ENCODE results near the gene COASY.
"Not testable (repeated sequence)": the region's sequence is repeated elsewhere in the genome, so short reads cannot be mapped to it uniquely, and the experiment has no call there.

COASY gene

DNA sequence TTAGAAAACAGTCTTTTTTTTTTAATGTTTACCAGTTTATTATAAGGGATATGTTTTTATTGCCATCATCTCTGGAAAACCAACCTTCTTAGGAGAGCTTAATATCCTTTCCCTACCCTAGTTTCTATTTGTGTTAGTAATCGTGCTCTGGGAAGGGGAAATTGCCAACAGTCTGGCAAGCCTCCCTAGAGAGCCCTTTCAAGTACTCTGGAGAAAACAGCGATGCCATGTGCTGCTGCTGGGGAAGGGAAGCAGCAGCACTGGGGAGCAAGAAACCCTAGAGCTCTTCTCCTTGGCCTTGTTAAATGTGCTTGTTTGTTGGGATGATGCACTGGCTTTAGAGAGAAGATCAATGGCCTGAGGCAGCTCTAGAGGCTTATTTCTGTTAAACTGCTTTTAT, 37.0 kb downstream of the COASY start:
- no peaks in the 10 kb centered on the region for H3K4me1 ChIP-seq (ENCODE audit: control insufficient read depth, insufficient read depth, low read length)
- H3K36me3 ChIP-seq (ENCODE audit: control insufficient read depth, insufficient read depth, low read length): peaks cover 4% of the 10 kb centered on the region; the same call in 1 of the 2 replicates
- H3K4me3 ChIP-seq (ENCODE audit: low read depth, low read length): no peak overlapping the region
- H3K27ac ChIP-seq (ENCODE audit: low read depth, low read length): no peak overlapping the region
- no peaks in the 10 kb centered on the region for H3K9me3 ChIP-seq (ENCODE audit: control insufficient read depth, insufficient read depth, low read length)
- H3K27me3 ChIP-seq (ENCODE audit: control insufficient read depth, insufficient read depth, low read length): no peaks in the 10 kb centered on the region
- no peak overlapping the region for H3K9ac ChIP-seq (ENCODE audit: low read depth, low read length)

DNA sequence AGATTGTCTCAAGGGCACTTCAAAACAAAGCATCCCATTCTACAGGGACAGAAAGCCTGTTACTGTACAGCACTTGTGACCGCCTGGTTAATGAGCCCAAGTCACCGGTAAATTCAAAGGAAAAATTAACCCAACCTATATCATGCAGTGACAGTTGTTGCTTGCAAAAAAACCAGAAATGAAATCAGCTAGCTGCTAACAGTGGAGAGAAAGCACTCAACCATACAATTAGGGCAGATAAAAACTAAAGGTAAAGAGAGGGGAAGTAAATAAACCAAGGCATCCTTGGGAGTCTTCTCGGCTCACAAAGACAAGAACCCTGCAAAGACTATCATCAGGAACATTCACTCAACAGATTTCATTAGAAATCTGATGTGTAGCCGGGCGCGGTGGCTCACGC, 41.4 kb downstream of the COASY start:
- H3K27me3 ChIP-seq (ENCODE audit: control insufficient read depth, insufficient read depth, low read length): no peaks in the 10 kb centered on the region
- H3K27ac ChIP-seq (ENCODE audit: low read depth, low read length): no peak overlapping the region
- H3K36me3 ChIP-seq (ENCODE audit: control insufficient read depth, insufficient read depth, low read length): no peaks in the 10 kb centered on the region
- no peak overlapping the region for H3K9ac ChIP-seq (ENCODE audit: low read depth, low read length)
- no peaks in the 10 kb centered on the region for H3K9me3 ChIP-seq (ENCODE audit: control insufficient read depth, insufficient read depth, low read length)
- 0 out of 2 replicates have a peak, but pooled peaks cover 3% of the 10 kb centered on the region for H3K4me1 ChIP-seq (ENCODE audit: control insufficient read depth, insufficient read depth, low read length)
- H3K4me3 ChIP-seq (ENCODE audit: low read depth, low read length): no peak overlapping the region

DNA sequence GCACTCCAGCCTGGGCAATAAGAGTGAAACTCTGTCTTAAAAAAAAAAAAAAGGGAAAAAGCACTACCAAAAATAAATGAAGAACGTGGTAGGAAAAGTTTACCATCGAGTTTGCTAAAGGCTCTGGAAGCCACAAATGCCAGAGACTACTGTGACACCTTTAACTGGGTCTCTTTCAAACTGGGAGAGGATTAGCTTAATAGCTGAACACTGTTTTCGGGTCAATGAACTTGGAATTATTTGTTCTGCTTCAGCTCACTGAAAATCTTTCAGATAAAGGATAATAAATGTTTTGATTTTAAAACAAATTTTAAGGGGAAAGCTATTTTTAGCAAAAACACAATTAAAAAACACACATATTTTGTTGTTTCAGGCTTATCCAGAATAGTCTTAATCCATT, 45.8 kb downstream of the COASY start:
- no peaks in the 10 kb centered on the region for H3K9me3 ChIP-seq (ENCODE audit: control insufficient read depth, insufficient read depth, low read length)
- peak overlapping the region; percentile 94 for H3K4me3 ChIP-seq (ENCODE audit: low read depth, low read length)
- no peak overlapping the region for H3K9ac ChIP-seq (ENCODE audit: low read depth, low read length)
- H3K36me3 ChIP-seq (ENCODE audit: control insufficient read depth, insufficient read depth, low read length): peaks cover 17% of the 10 kb centered on the region
- no peak overlapping the region for H3K27ac ChIP-seq (ENCODE audit: low read depth, low read length)
- 0 out of 2 replicates have a peak, but pooled peaks cover 7% of the 10 kb centered on the region for H3K4me1 ChIP-seq (ENCODE audit: control insufficient read depth, insufficient read depth, low read length)
- no peaks in the 10 kb centered on the region for H3K27me3 ChIP-seq (ENCODE audit: control insufficient read depth, insufficient read depth, low read length)

DNA sequence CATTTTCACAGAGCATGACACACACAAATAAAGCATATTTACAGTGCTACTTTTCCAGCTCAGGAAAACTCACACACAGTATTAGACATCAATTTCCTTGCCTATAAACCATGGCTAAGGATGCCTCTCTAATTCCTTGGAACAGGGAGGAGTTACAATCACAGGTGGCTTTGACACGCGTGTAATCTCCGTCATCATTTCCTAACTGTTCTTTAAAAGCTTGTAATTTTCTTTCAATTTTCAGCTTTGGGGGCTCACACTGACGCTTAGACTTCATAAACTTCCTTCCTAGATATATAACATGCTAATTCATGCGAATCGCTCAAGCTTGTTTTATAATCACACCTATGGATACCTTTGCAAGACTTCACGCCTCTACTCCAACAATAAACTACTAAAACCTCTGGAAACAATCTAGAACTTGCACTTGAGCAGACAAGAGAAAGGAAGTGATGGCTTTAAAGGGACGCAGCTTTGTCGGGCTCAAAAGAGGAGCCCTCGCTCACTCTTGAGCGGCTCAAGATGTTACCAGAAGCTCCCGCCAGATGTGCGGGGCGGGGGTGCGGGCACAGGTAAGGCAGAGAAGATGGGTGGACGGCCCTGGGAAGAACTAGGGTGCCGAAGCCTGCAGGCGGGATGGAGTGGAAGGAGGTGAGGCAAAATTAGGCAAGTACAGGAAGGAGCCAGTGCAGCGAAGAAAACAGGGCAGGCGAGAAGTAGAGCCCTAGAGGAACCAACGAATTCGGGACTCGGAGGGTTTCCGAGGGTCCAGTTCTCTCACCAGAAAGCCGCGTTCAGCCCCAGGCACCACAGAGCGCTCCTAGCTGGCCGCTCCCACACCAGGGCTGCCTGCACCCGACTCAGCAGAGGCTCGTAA, 46.6 kb downstream of the COASY start:
- H3K9me3 ChIP-seq (ENCODE audit: control insufficient read depth, insufficient read depth, low read length): no peaks in the 10 kb centered on the region
- 0 out of 2 replicates have a peak, but pooled peaks cover 7% of the 10 kb centered on the region for H3K4me1 ChIP-seq (ENCODE audit: control insufficient read depth, insufficient read depth, low read length)

DNA sequence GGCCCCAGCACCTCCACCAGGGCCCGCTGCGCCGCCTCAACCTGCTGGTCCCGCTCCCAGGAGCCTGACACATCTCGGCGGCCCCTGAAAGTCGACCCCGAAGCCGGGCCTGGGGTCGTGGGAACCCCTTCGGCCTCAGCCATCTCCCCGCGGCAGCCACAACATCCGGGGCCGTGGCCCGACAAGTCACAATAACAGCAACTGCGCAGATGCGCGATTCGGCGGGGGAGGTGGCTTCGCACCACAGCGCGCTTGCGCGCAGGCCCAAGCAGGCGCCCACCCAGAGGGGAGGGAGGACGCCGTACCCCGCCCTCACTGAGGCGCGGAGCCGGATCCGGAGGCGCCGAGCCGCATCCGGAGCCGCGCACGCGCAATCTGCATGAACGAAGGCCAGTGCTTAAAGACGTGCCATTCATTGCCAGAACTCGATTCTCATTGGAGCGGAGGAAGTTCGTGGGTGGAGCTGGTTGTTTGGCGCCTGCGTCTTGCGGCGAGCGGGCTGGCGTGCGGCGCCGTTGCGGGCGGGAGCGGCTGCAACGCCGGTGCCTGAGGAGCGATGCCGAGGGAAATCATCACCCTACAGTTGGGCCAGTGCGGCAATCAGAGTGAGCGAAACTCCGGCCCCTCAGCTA, 47.4 kb downstream of the COASY start, which contains the start of the genes RETREG3 and TUBG1:
Gene RETREG3, minus strand, starts transcription at position 193 of the 632 bp plus-strand sequence. Its CDS starts 50 bp downstream, at position 143.
Gene TUBG1, plus strand, starts transcription at position 502 of the 632 bp plus-strand sequence. Its CDS starts 55 bp downstream, at position 557.
- Histone ChIP-seq H3K4me1 (ENCODE audit: control insufficient read depth, insufficient read depth, low read length) (0 out of 2 replicates have a peak, but pooled peaks cover 7% of the 10 kb centered on the region), H3K27me3 (ENCODE audit: control insufficient read depth, insufficient read depth, low read length) (no peaks in the 10 kb centered on the region), H3K9ac (ENCODE audit: low read depth, low read length) (peak within 1 kb of the TSS; percentile 69), H3K27ac (ENCODE audit: low read depth, low read length) (peak within 1 kb of the TSS; percentile 94), H3K9me3 (ENCODE audit: control insufficient read depth, insufficient read depth, low read length) (no peaks in the 10 kb centered on the region), H3K4me3 (ENCODE audit: low read depth, low read length) (peak within 1 kb of the TSS; percentile 94), H3K36me3 (ENCODE audit: control insufficient read depth, insufficient read depth, low read length) (peaks cover 32% of the 10 kb centered on the region)

More for the DNA sequence above, 46.6 kb downstream of the COASY start:
- no peaks in the 10 kb centered on the region for H3K27me3 ChIP-seq (ENCODE audit: control insufficient read depth, insufficient read depth, low read length)
- H3K4me3 ChIP-seq (ENCODE audit: low read depth, low read length): peak overlapping the region; percentile 94
- peak overlapping the region; percentile 69 for H3K9ac ChIP-seq (ENCODE audit: low read depth, low read length)
- peaks cover 25% of the 10 kb centered on the region for H3K36me3 ChIP-seq (ENCODE audit: control insufficient read depth, insufficient read depth, low read length)
- H3K27ac ChIP-seq (ENCODE audit: low read depth, low read length): peak overlapping the region; percentile 94

DNA sequence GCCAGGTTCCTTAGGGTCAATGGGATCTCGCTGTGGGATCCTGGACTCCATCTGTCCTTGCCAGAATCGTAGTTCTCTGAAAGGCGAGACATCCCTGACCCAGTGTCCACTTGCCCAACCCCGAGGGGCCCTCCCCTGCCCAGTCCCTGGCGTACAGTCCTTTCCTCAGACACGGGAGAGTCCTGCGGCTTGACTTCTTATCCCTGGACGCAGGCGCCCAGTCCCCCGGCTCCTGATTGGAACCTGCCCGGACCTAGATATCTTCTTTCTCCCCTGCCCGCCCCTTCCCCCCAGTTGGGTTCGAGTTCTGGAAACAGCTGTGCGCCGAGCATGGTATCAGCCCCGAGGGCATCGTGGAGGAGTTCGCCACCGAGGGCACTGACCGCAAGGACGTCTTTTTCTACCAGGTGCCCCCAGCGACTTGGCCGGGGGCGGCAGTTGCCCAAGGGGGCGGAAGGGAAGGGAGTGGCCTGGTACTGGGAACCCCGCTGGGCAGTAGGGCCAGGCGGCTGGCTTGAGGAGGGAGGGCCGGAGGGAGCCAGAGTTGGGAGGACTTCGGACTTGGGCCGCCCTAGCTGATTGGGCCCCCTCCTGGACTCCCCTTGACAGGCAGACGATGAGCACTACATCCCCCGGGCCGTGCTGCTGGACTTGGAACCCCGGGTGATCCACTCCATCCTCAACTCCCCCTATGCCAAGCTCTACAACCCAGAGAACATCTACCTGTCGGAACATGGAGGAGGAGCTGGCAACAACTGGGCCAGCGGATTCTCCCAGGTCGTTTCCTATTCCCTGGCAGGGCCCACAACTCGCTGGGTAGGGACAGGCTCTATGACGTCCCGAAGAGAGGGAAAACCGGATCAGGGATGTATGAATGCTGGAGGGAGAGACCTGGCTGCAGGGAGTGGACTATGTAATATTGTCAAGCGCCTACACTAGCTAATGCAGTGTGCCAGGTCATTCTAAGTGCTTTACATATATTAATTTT, 48.2 kb downstream of the COASY start:
- H3K36me3 ChIP-seq (ENCODE audit: control insufficient read depth, insufficient read depth, low read length): peaks cover 40% of the 10 kb centered on the region
- peak overlapping the region; percentile 42 for H3K9ac ChIP-seq (ENCODE audit: low read depth, low read length)
- H3K4me1 ChIP-seq (ENCODE audit: control insufficient read depth, insufficient read depth, low read length); H3K9me3 ChIP-seq (ENCODE audit: control insufficient read depth, insufficient read depth, low read length); H3K27me3 ChIP-seq (ENCODE audit: control insufficient read depth, insufficient read depth, low read length): not testable (repeated sequence)
- peak overlapping the region; percentile 94 for H3K4me3 ChIP-seq (ENCODE audit: low read depth, low read length)
- H3K27ac ChIP-seq (ENCODE audit: low read depth, low read length): peak overlapping the region; percentile 92

DNA sequence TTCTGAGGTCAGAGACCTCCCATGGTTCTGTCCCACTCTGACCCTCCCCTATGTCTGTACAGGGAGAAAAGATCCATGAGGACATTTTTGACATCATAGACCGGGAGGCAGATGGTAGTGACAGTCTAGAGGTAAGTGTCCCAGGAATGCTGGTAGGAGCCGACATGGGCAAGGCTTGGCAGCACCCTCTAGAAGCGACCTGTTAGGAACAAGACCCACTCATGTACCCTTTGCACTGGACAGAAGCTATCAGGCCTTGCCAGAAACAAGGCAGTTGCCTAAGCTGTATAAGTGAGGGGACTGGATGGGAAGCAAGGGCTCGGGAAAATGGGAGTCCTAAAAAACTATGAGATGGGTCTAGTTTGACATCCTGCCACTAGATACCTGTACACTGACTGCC, 50.1 kb downstream of the COASY start:
- Histone ChIP-seq H3K27me3 (ENCODE audit: control insufficient read depth, insufficient read depth, low read length) (no peaks in the 10 kb centered on the region), H3K36me3 (ENCODE audit: control insufficient read depth, insufficient read depth, low read length) (peaks cover 51% of the 10 kb centered on the region), H3K9ac (ENCODE audit: low read depth, low read length) (no peak overlapping the region), H3K9me3 (ENCODE audit: control insufficient read depth, insufficient read depth, low read length) (no peaks in the 10 kb centered on the region), H3K4me1 (ENCODE audit: control insufficient read depth, insufficient read depth, low read length) (0 out of 2 replicates have a peak, but pooled peaks cover 7% of the 10 kb centered on the region), H3K4me3 (ENCODE audit: low read depth, low read length) (no peak overlapping the region), H3K27ac (ENCODE audit: low read depth, low read length) (no peak overlapping the region)

DNA sequence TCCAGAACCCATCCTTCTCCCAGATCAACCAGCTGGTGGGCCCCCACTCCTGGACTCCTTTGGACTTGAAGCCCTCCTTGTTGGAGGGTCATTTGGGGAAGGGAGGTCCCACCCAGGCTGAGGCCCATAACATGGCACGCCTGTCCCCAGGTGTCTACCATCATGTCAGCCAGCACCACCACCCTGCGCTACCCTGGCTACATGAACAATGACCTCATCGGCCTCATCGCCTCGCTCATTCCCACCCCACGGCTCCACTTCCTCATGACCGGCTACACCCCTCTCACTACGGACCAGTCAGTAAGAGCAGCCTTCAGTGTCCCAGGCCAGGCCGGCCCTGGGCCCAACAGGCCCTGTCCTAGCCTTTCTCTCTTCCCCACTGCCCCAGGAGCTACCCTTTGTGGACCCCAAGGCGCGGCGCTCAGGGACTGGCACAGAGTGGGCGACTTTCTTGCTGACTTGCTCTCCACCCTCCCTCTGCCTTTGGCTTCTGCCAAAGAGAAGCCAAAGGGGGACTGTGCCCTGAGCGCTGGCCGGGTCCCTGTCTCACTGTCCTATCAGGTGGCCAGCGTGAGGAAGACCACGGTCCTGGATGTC, 51.8 kb downstream of the COASY start:
- H3K27me3 ChIP-seq (ENCODE audit: control insufficient read depth, insufficient read depth, low read length): no peaks in the 10 kb centered on the region
- no peak overlapping the region for H3K9ac ChIP-seq (ENCODE audit: low read depth, low read length)
- no peaks in the 10 kb centered on the region for H3K9me3 ChIP-seq (ENCODE audit: control insufficient read depth, insufficient read depth, low read length)
- peaks cover 5% of the 10 kb centered on the region; the same call in 1 of the 2 replicates for H3K4me1 ChIP-seq (ENCODE audit: control insufficient read depth, insufficient read depth, low read length)
- no peak overlapping the region for H3K4me3 ChIP-seq (ENCODE audit: low read depth, low read length)
- peaks cover 54% of the 10 kb centered on the region for H3K36me3 ChIP-seq (ENCODE audit: control insufficient read depth, insufficient read depth, low read length)
- H3K27ac ChIP-seq (ENCODE audit: low read depth, low read length): no peak overlapping the region
